Measurements from ENCODE around the gene PDK2.

The PDK2 gene

GRCh38 chr17:50087246-50087911 is 7.8 kb upstream of the PDK2 start:
- Histone ChIP-seq H2AFZ (ENCODE audit: low read depth, low read length) (no peak overlapping the region), H3K36me3 (ENCODE audit: insufficient read depth, low read length) (no peaks in the 10 kb centered on the region), H3K4me3 (ENCODE audit: low read depth in 1 of 2, low read length in 2 of 2) (no peak overlapping the region), H3K27me3 (ENCODE audit: insufficient read depth, low read length, poor library complexity) (no peaks in the 10 kb centered on the region), H3K4me2 (ENCODE audit: insufficient read depth, low read length) (no peak overlapping the region), H3K9ac (ENCODE audit: low read depth, low read length) (no peak overlapping the region), H3K27ac (ENCODE audit: low read length) (no peak overlapping the region), H4K20me1 (ENCODE audit: insufficient read depth, low read length) (peaks cover 2% of the 10 kb centered on the region; the same call in 1 of the 2 replicates), H3K79me2 (ENCODE audit: insufficient read depth, low read length) (no peaks in the 10 kb centered on the region), H3K9me3 (ENCODE audit: insufficient read depth, low read length, severe bottlenecking) (no peaks in the 10 kb centered on the region), H3K4me1 (ENCODE audit: insufficient read depth, low read length) (no peaks in the 10 kb centered on the region)
- ATAC-seq (ENCODE audit: insufficient read depth, low read depth) (peak; percentile 93), DNase-seq (peak; percentile 72)
- TF ChIP-seq EZH2 (IDR thresholded peaks at IDR 0.05; ENCODE audit: borderline replicate concordance, low read depth, low read length, severe bottlenecking) (no peak), CTCF (IDR thresholded peaks at IDR 0.05; ENCODE audit: borderline replicate concordance, extremely low read depth, low read length, poor library complexity, severe bottlenecking) (peak; percentile 98)

GRCh38 chr17:50087912-50088405 is 7.2 kb upstream of the PDK2 start:
- DNase-seq (no peak), ATAC-seq (ENCODE audit: insufficient read depth, low read depth) (no peak)
- Histone ChIP-seq H3K4me1 (ENCODE audit: insufficient read depth, low read length) (no peaks in the 10 kb centered on the region), H3K36me3 (ENCODE audit: insufficient read depth, low read length) (no peaks in the 10 kb centered on the region), H3K79me2 (ENCODE audit: insufficient read depth, low read length) (no peaks in the 10 kb centered on the region), H3K4me2 (ENCODE audit: insufficient read depth, low read length) (no peak overlapping the region), H2AFZ (ENCODE audit: low read depth, low read length) (no peak overlapping the region), H3K4me3 (ENCODE audit: low read depth in 1 of 2, low read length in 2 of 2) (no peak overlapping the region), H3K27ac (ENCODE audit: low read length) (no peak overlapping the region), H3K27me3 (ENCODE audit: insufficient read depth, low read length, poor library complexity) (no peaks in the 10 kb centered on the region), H3K9me3 (ENCODE audit: insufficient read depth, low read length, severe bottlenecking) (no peaks in the 10 kb centered on the region), H4K20me1 (ENCODE audit: insufficient read depth, low read length) (peaks cover 2% of the 10 kb centered on the region; the same call in 1 of the 2 replicates), H3K9ac (ENCODE audit: low read depth, low read length) (no peak overlapping the region)
- TF ChIP-seq EZH2 (IDR thresholded peaks at IDR 0.05; ENCODE audit: borderline replicate concordance, low read depth, low read length, severe bottlenecking), result no peak
- no peak for TF ChIP-seq CTCF (IDR thresholded peaks at IDR 0.05; ENCODE audit: borderline replicate concordance, extremely low read depth, low read length, poor library complexity, severe bottlenecking)

- TF ChIP-seq EZH2 (IDR thresholded peaks at IDR 0.05; ENCODE audit: borderline replicate concordance, low read depth, low read length, severe bottlenecking) (no peak), CTCF (IDR thresholded peaks at IDR 0.05; ENCODE audit: borderline replicate concordance, extremely low read depth, low read length, poor library complexity, severe bottlenecking) (no peak)
- peaks cover 3% of the 10 kb centered on the region for H3K4me1 ChIP-seq (ENCODE audit: insufficient read depth, low read length)
- ATAC-seq (ENCODE audit: insufficient read depth, low read depth) (no peak), DNase-seq (no peak)
- H3K4me2 ChIP-seq (ENCODE audit: insufficient read depth, low read length), result no peak overlapping the region
- peaks cover 2% of the 10 kb centered on the region; the same call in 1 of the 2 replicates for H4K20me1 ChIP-seq (ENCODE audit: insufficient read depth, low read length)
- H3K9ac ChIP-seq (ENCODE audit: low read depth, low read length), result no peak overlapping the region
- no peaks in the 10 kb centered on the region for H3K9me3 ChIP-seq (ENCODE audit: insufficient read depth, low read length, severe bottlenecking)
- H3K79me2 ChIP-seq (ENCODE audit: insufficient read depth, low read length), result no peaks in the 10 kb centered on the region
- H3K27ac ChIP-seq (ENCODE audit: low read length), result no peak overlapping the region
- no peaks in the 10 kb centered on the region for H3K27me3 ChIP-seq (ENCODE audit: insufficient read depth, low read length, poor library complexity)
- no peak overlapping the region for H2AFZ ChIP-seq (ENCODE audit: low read depth, low read length)
- H3K36me3 ChIP-seq (ENCODE audit: insufficient read depth, low read length), result no peaks in the 10 kb centered on the region
- H3K4me3 ChIP-seq (ENCODE audit: low read depth in 1 of 2, low read length in 2 of 2), result no peak overlapping the region
Observed at GRCh38 chr17:50088952-50089825, 6.0 kb upstream of the PDK2 start.
